K562 (cell line): Measurements from ENCODE around the gene FAM83D. TPM values are rescaled to one million over a fixed set of nuclear protein-coding genes. Genes with fewer than 3 reads are reported as not detected.

Experiments
- ATF1 ChIP-seq, 2 experiments: fragments of 450-650 bp in 1 of 2; IDR thresholded peaks; 2 replicates each; pipeline ENCODE4 v1.6.1; 2016; ENCODE audit warnings: missing compliant biosample characterization in 1 of 2, missing genetic modification characterization in 1 of 2
- ATF6 ChIP-seq: sonication (generic); formaldehyde crosslinking; IDR thresholded peaks from 2 replicates; pipeline ENCODE4 v1.4.0; 2020; ENCODE audit warnings: mild to moderate bottlenecking, missing genetic modification reagents
- C11orf30 ChIP-seq: fragments of 450-650 bp; IDR thresholded peaks from 2 replicates; pipeline ENCODE4 v1.6.1; 2016; ENCODE audit warnings: low read depth, mild to moderate bottlenecking
- MTF1 ChIP-seq: fragments of 250-450 bp; sonication (Bioruptor Pico); IDR thresholded peaks from 2 replicates; pipeline ENCODE4 v1.9.0; 2021; ENCODE audit warnings: moderate library complexity, mild to moderate bottlenecking, inconsistent platforms, borderline replicate concordance
- NBN ChIP-seq: fragments of 450-650 bp; IDR thresholded peaks from 2 replicates; pipeline ENCODE4 v1.6.1; 2016; ENCODE audit warnings: low read depth, mild to moderate bottlenecking
- NCOA4 ChIP-seq: fragments of 450-650 bp; IDR thresholded peaks from 2 replicates; pipeline ENCODE4 v1.6.1; 2018; ENCODE audit warnings: mild to moderate bottlenecking; ENCODE audit not compliant: partially characterized antibody
- NUFIP1 ChIP-seq: fragments of 450-650 bp; IDR thresholded peaks from 2 replicates; pipeline ENCODE4 v1.6.1; 2018; ENCODE audit not compliant: partially characterized antibody
- RERE ChIP-seq: sonication (generic); formaldehyde crosslinking; IDR thresholded peaks from 2 replicates; pipeline ENCODE4 v1.8.0; 2023; ENCODE audit warnings: missing genetic modification reagents, mild to moderate bottlenecking, borderline replicate concordance
- TCF3 ChIP-seq: sonication (generic); formaldehyde crosslinking; IDR thresholded peaks from 2 replicates; pipeline ENCODE4 v1.4.0; 2020; ENCODE audit warnings: mild to moderate bottlenecking, missing genetic modification reagents
- XRCC5 ChIP-seq: fragments of 200-400 bp; formaldehyde crosslinking; IDR thresholded peaks from 2 replicates; pipeline ENCODE4 v1.6.1; 2017; ENCODE audit warnings: low read depth, mild to moderate bottlenecking, low read length
- ZNF124 ChIP-seq: sonication (generic); formaldehyde crosslinking; IDR thresholded peaks from 2 replicates; pipeline ENCODE4 v1.8.1; 2022; ENCODE audit warnings: missing genetic modification reagents
- ZNF165 ChIP-seq: fragments of 250-450 bp; sonication (Bioruptor Pico); IDR thresholded peaks from 2 replicates; pipeline ENCODE4 v1.4.0; 2020; ENCODE audit warnings: borderline replicate concordance
- ZNF24 ChIP-seq: fragments of 450-650 bp; IDR thresholded peaks from 2 replicates; pipeline ENCODE4 v1.6.1; 2016
- ZNF609 ChIP-seq: sonication (generic); formaldehyde crosslinking; IDR thresholded peaks from 2 replicates; pipeline ENCODE4 v1.8.1; 2023; ENCODE audit warnings: missing genetic modification reagents, mild to moderate bottlenecking, borderline replicate concordance
- polyA plus RNA-seq, 8 experiments: library from polyadenylated mRNA; depleted of rRNA in 4 of 8; stranded (reverse) in 5 of 8; unstranded in 3 of 8; fragments of >200 nt; fragmentation: Nextera tagmentation in 2 of 8; fragmentation: Illumina TruSeq in 1 of 8; extraction: Ambion mirVana in 2 of 8; extraction: Trizol in 1 of 8; gene quantifications; 2 replicates each; pipeline versions ENCODE4 v1.2.1 to v1.2.3, GENCODE V29; 2011 to 2014; ENCODE audit warnings: inconsistent platforms in 1 of 8, missing spikeins in 1 of 8
- total RNA-seq, 7 experiments: library from RNA; depleted of rRNA in 6 of 7; stranded (reverse); fragments of >200 nt in 6 of 7; fragmentation: Illumina TruSeq in 2 of 7; extraction: Trizol in 2 of 7; gene quantifications; 2 replicates each; pipeline versions ENCODE4 v1.2.1 to v1.2.3, GENCODE V29; 2011 to 2021; ENCODE audit warnings: low replicate concordance in 1 of 7

Gene FAM83D
- total and polyA plus RNA-seq, 9 of the 15 experiments (the other 6 are each of a cell fraction or from before 2014, with no cell fraction given) = 8.2 to 66.1 (median 43.5) TPM

GRCh38 chr20:38947931-38948362, 21.7 kb downstream of the FAM83D start (continued):
- TF ChIP-seq RERE (CRISPR knock-in tag) = peak; percentile 42; the same call in 1 of the 2 replicates
- peak; percentile 100 for TF ChIP-seq TCF3 (CRISPR knock-in tag)
- TF ChIP-seq NCOA4 = peak; percentile 61
- peak; percentile 78 for TF ChIP-seq NBN
- no peak for TF ChIP-seq ZNF124 (CRISPR knock-in tag)
- 0 out of 2 replicates have a peak, but pooled peaks have one; percentile 82 for TF ChIP-seq ZNF609 (CRISPR knock-in tag)
- peak; percentile 69 for TF ChIP-seq C11orf30
- TF ChIP-seq ATF6 (CRISPR knock-in tag) = no peak
- no peak for TF ChIP-seq NUFIP1
- no peak for TF ChIP-seq ZNF165 (CRISPR knock-in tag)
- no peak for TF ChIP-seq ATF1 (CRISPR knock-in tag; IDR thresholded peaks at IDR 0.05)
- TF ChIP-seq ATF1 (tag; IDR thresholded peaks at IDR 0.05) = no peak; the same call in 1 of the 2 replicates
- TF ChIP-seq XRCC5 = 0 out of 2 replicates have a peak, but pooled peaks have one; percentile 35
- TF ChIP-seq MTF1 (CRISPR knock-in tag) = no peak
- TF ChIP-seq ZNF24 = peak; percentile 39; the same call in 1 of the 2 replicates
